HepG2 (cell line): ENCODE measurements around the gene LEMD2. TPM values are rescaled to one million over a fixed set of nuclear protein-coding genes. Genes with fewer than 3 reads are reported as not detected.

Source experiments
- ATAC-seq: fragments of 200-7000 bp; cut with Tn5 transposase; 3 replicates; pipeline ENCODE4 v1.9.1; 2020; ENCODE audit warnings: mild to moderate bottlenecking, moderate library complexity
- BruUV-seq: library from RNA; stranded (reverse); fragments of 400-500 nt; replicated peaks from 2 replicates; lab custom pipeline; 2021; lab: Mats Ljungman, UMichigan
- CTCF ChIA-PET: fragments of 300-600 bp; formaldehyde crosslinking; extraction: SDS; loops from one replicate; lab custom pipeline; 2021; ENCODE audit warnings: low total read pairs, inconsistent platforms, low intra/inter-chr PET ratio; lab: Yijun Ruan, JAX
- POLR2A ChIA-PET: fragments of 350-600 bp; sonication (Branson Sonifier 250); formaldehyde crosslinking; loops from one replicate; lab custom pipeline; 2020; ENCODE audit warnings: antibody characterized with exemption, inconsistent platforms; lab: Yijun Ruan, JAX
- DNase-seq: peaks from one replicate; pipeline ENCODE4 v3.0.0-alpha.2; 2015; ENCODE audit warnings: low spot score
- FAIRE-seq: peaks from 3 replicates; lab custom pipeline; 2011; peaks lifted over from hg19 to GRCh38; lab: Jason Lieb, UNC
- H2AFZ ChIP-seq: one replicate; pipeline ENCODE4 v1.6.1; 2011; ENCODE audit warnings: low read length, inconsistent platforms
- H3K27ac ChIP-seq: fragments of 300-600 bp; 3 replicates; pipeline ENCODE4 v1.8.0; 2011; ENCODE audit warnings: mixed run types, mild to moderate bottlenecking, mixed read lengths, low read length, inconsistent platforms; ENCODE audit not compliant: insufficient read depth; ENCODE audit errors: extremely low read length
- H3K27me3 ChIP-seq, 2 experiments: fragments of 200-600 bp in 1 of 2; 2 replicates in 1 of 2; 3 replicates in 1 of 2; pipeline versions ENCODE4 v1.6.0 to v1.8.0; 2011; ENCODE audit warnings: low read length in 2 of 2, mild to moderate bottlenecking in 2 of 2, moderate library complexity in 2 of 2, inconsistent platforms in 1 of 2; ENCODE audit not compliant: insufficient read depth in 2 of 2, control insufficient read depth in 1 of 2
- H3K36me3 ChIP-seq, 2 experiments: fragments of 200-600 bp in 1 of 2; replicated peaks in 1 of 2; 2 replicates in 1 of 2; 3 replicates in 1 of 2; pipeline versions ENCODE4 v1.5.1 to v1.8.0; 2011; ENCODE audit warnings: low read length in 2 of 2, inconsistent platforms in 1 of 2; ENCODE audit not compliant: insufficient read depth in 2 of 2, control insufficient read depth in 1 of 2
- H3K4me1 ChIP-seq: 2 replicates; pipeline ENCODE4 v1.5.1; 2012; ENCODE audit warnings: low read length, inconsistent platforms; ENCODE audit not compliant: insufficient read depth
- H3K4me2 ChIP-seq: 2 replicates; pipeline ENCODE4 v1.6.0; 2011; ENCODE audit warnings: low read depth, low read length, inconsistent platforms
- H3K4me3 ChIP-seq, 3 experiments: fragments of 200-600 bp in 1 of 3; sonication (generic), shearing (Covaris generic) in 1 of 3; replicated peaks in 1 of 3; 2 replicates each; pipeline ENCODE4 v1.5.1; 2011 to 2016; ENCODE audit warnings: low read length in 3 of 3, inconsistent platforms in 2 of 3, low read depth in 2 of 3, mild to moderate bottlenecking in 2 of 3, control low read depth in 1 of 3, mixed read lengths in 1 of 3; ENCODE audit not compliant: insufficient read depth in 1 of 3
- H3K79me2 ChIP-seq: one replicate; pipeline ENCODE4 v1.6.1; 2011; ENCODE audit warnings: low read length, inconsistent platforms; ENCODE audit not compliant: insufficient read depth
- H3K9ac ChIP-seq: 2 replicates; pipeline ENCODE4 v1.6.0; 2011; ENCODE audit warnings: mild to moderate bottlenecking, low read depth, low read length, inconsistent platforms; ENCODE audit not compliant: insufficient read depth
- H3K9me3 ChIP-seq: 2 replicates; pipeline ENCODE4 v1.5.1; 2012; ENCODE audit warnings: mild to moderate bottlenecking, low read length
- H4K20me1 ChIP-seq: 2 replicates; pipeline ENCODE4 v1.6.0; 2011; ENCODE audit warnings: inconsistent platforms, mild to moderate bottlenecking, low read length, moderate library complexity; ENCODE audit not compliant: insufficient read depth
- CTCF ChIP-seq: sonication (generic); formaldehyde crosslinking; IDR thresholded peaks from 2 replicates; pipeline ENCODE4 v1.5.0; 2020; ENCODE audit warnings: mild to moderate bottlenecking, missing genetic modification reagents, moderate library complexity
- FOXK2 ChIP-seq: fragments of 450-650 bp; IDR thresholded peaks from 2 replicates; pipeline ENCODE4 v1.6.1; 2016
- NFYC ChIP-seq: IDR thresholded peaks from 2 replicates; pipeline ENCODE4 v1.6.1; 2016; ENCODE audit warnings: missing genetic modification reagents, missing compliant biosample characterization
- RAD21 ChIP-seq: fragments of 450-650 bp; formaldehyde crosslinking; IDR thresholded peaks from 2 replicates; pipeline ENCODE4 v1.5.0; 2020; ENCODE audit warnings: mild to moderate bottlenecking
- RBM39 ChIP-seq: fragments of 200-400 bp; formaldehyde crosslinking; IDR thresholded peaks from one replicate; pipeline ENCODE4 v1.6.1; 2018; ENCODE audit warnings: antibody characterized with exemption, mild to moderate bottlenecking, low read depth, low read length; ENCODE audit not compliant: poor library complexity, severe bottlenecking
- STAG1 ChIP-seq: sonication (generic); formaldehyde crosslinking; IDR thresholded peaks from 2 replicates; pipeline ENCODE4 v1.4.0; 2020; ENCODE audit warnings: missing genetic modification reagents
- XRCC5 ChIP-seq: fragments of 200-400 bp; formaldehyde crosslinking; optimal IDR thresholded peaks from 2 replicates; pipeline ENCODE3; 2017; ENCODE audit warnings: mild to moderate bottlenecking, low read length
- ZNF263 ChIP-seq: sonication (generic); formaldehyde crosslinking; IDR thresholded peaks from 2 replicates; pipeline ENCODE4 v1.4.0; 2020; ENCODE audit warnings: missing genetic modification reagents
- ZNF629 ChIP-seq: sonication (generic); formaldehyde crosslinking; conservative IDR thresholded peaks from 2 replicates; pipeline ENCODE4 v1.5.0; 2020; ENCODE audit warnings: missing genetic modification reagents
- ZNF646 ChIP-seq: sonication (generic); formaldehyde crosslinking; IDR thresholded peaks from 2 replicates; pipeline ENCODE4 v1.9.0; 2021; ENCODE audit warnings: mild to moderate bottlenecking, missing genetic modification reagents
- ZSCAN22 ChIP-seq: sonication (generic); formaldehyde crosslinking; IDR thresholded peaks from 2 replicates; pipeline ENCODE4 v1.4.0; 2020; ENCODE audit warnings: mild to moderate bottlenecking, missing genetic modification reagents
- WGBS: methylation state at CpG from one replicate; pipeline ENCODE4 v1.1.6; 2017; ENCODE audit warnings: low lambda C conversion rate; 5-methylcytosine and 5-hydroxymethylcytosine counted together
- in situ Hi-C: cut with HindIII; loops from 2 replicates; pipeline ENCODE4 v1.10.0; 2017; ENCODE audit warnings: low pct_unique_long_range_greater_than_20kb; ENCODE audit not compliant: extremely low pct_ligation_motif_present
- intact Hi-C: fragments of 100-400 bp; cut with micrococcal nuclease; formaldehyde crosslinking; loops from one replicate; pipeline ENCODE4 v1.10.0; 2022; ENCODE audit not compliant: unreplicated experiment
- polyA plus RNA-seq, 8 experiments: library from polyadenylated mRNA; depleted of rRNA in 3 of 8; stranded (reverse) in 7 of 8; unstranded in 1 of 8; fragments of >200 nt; fragmentation: Illumina TruSeq in 4 of 8; extraction: Trizol in 4 of 8; gene quantifications; 2 replicates each; pipeline versions ENCODE4 v1.2.1 to v1.2.3, GENCODE V29; 2011 to 2016; ENCODE audit warnings: low read depth in 4 of 8, missing spikeins in 1 of 8, mixed read lengths in 1 of 8; ENCODE audit not compliant: insufficient read depth in 1 of 8
- total RNA-seq, 5 experiments: library from RNA; depleted of rRNA; stranded (reverse); fragments of >200 nt; fragmentation: Illumina TruSeq; extraction: Trizol; gene quantifications; 2 replicates each; pipeline ENCODE4 v1.2.3, GENCODE V29; 2016; ENCODE audit warnings: low read depth in 1 of 5

The LEMD2 gene
- total and polyA plus RNA-seq, 2 of the 13 experiments (the other 11 are each of a cell fraction or from before 2014, with no cell fraction given), result 45.2 to 62.9 TPM

DNA sequence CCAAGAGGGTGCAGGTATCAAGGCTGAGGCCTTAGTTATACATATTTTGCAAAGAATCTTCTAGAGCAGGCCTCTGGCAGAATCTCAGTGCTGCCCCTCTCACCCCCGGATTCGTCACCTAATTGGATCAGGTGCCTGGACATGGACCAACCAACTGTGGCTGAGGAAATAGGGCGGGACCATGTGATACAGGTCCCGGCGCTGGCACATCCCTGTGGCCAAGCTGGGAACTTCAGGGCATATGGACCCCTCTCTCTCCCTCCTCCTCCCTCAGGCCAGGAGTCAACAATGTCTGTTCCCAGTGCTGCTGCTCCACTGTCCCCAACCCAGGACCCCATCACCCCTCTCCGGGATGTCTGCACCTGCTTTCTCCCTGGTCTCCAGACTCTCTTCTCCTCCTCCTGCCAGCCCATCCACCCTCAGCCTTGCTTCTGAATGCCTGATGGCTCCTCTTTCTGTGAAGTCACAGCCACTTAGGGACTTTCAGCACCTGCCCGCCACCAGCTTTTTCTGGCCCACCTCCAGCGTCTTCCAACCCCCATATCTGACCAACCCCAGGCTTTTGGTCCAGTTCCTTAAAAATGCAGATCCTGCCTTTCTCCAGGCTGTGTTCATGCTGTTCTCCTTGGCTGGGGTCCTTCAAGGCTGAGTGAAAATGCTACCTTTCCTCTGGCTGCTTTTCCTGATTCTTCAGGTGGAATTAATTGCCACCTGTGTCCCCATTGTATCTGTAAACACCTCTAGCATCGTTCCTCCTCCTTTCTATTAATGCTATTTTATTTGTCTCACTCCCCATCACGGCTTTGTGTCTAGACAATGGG lies 33.9 kb upstream of the LEMD2 start:
- Histone ChIP-seq H3K79me2 (no peaks in the 10 kb centered on the region), H3K4me2 (no peak overlapping the region), H3K9me3 (no peaks in the 10 kb centered on the region), H2AFZ (no peak overlapping the region), H3K4me1 (peaks cover 20% of the 10 kb centered on the region), H4K20me1 (no peaks in the 10 kb centered on the region), H3K27me3 (peaks cover 1 to 32% of the 10 kb centered on the region in 2 experiments; a peak in 3 of 5 replicates), H3K9ac (no peak overlapping the region), H3K27ac (no peak overlapping the region), H3K4me3 (no peak overlapping the region), H3K36me3 (no peaks in the 10 kb centered on the region)
- WGBS, result 10% methylated on average over 5 of the region's 10 CpGs
- intact Hi-C loops (no loop called here), in situ Hi-C loops (no loop called here)
- ChIA-PET CTCF (no interaction called here), POLR2A (no interaction called here)
- DNase-seq (peak; percentile 56), ATAC-seq (peak; percentile 95), FAIRE-seq (peak; percentile 83)
- no TSS peak for BruUV-seq
- no peak for TF ChIP-seq ZNF646 (CRISPR knock-in tag)
- peak; percentile 48 for TF ChIP-seq XRCC5
- no peak for TF ChIP-seq ZNF629
- peak; percentile 37; the same call in 1 of the 2 replicates for TF ChIP-seq ZNF263 (CRISPR knock-in tag)
- TF ChIP-seq STAG1 (CRISPR knock-in tag), result peak; percentile 27; the same call in 1 of the 2 replicates
- TF ChIP-seq CTCF (CRISPR knock-in tag), result peak; percentile 47
- peak; percentile 65 for TF ChIP-seq NFYC
- no peak for TF ChIP-seq FOXK2
- TF ChIP-seq RBM39, result peak; percentile 44
- no peak for TF ChIP-seq ZSCAN22 (CRISPR knock-in tag)
- TF ChIP-seq RAD21 (CRISPR knock-in tag), result peak; percentile 28; the same call in 1 of the 2 replicates
